NCI-H2171 (cell line): Measurements from ENCODE around the gene SPOCK1.
"Not testable (repeated sequence)": the region's sequence is repeated elsewhere in the genome, so short reads cannot be mapped to it uniquely, and the experiment has no call there.

Experiments used
- DNase-seq: peaks from one replicate; lab custom pipeline; 2025; lab: John Stamatoyannopoulos, UW

The SPOCK1 gene

DNA sequence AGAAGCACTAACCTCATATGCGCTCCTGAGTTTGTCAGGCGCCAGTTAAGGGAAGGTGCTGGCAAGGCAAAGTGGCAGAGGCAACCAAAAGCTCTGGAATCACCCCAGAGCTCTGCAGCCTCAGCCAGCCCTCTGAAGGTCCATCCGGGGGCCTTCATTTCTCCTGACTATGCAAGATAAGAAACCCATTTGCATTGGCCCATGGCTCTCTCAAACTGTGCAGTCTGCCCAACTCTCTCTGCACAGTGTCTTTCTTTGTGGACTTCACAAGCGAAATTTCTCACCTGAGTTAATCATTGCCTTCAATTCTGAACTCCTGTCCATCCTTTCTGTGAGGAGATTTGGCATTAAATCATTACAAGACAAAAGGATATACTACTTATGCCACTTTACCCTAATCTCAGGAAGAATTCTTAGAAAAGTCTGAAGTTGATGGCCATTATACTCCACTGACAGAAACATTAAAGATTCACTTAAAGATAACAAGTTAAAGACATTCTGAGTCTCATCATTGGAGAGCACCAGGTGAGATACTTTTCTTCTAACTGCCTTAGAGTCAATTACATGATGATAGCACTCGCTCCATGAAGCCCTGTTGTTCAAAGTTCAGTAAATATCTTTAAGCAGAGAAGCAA lies 235.6 kb downstream of the SPOCK1 start:
- no peak for DNase-seq

DNA sequence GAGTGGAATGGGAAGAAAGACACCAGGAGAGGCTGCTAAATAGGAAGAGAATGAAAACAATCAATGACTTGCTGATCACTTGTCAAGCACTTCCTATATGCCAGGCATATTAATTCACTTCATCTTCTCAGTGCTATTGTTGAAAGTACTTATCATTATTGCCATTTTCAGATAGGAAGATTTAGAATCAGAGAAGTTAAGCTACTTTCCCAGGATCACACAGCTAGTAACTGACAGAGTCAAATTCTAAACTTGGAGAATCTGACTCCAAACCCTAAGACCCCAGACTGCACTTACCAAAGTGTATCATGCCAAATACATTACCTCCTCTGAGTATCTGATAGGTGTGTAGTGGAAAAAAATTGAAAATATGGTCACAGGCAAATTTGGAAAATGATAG lies 236.3 kb downstream of the SPOCK1 start:
- DNase-seq, result no peak

DNA sequence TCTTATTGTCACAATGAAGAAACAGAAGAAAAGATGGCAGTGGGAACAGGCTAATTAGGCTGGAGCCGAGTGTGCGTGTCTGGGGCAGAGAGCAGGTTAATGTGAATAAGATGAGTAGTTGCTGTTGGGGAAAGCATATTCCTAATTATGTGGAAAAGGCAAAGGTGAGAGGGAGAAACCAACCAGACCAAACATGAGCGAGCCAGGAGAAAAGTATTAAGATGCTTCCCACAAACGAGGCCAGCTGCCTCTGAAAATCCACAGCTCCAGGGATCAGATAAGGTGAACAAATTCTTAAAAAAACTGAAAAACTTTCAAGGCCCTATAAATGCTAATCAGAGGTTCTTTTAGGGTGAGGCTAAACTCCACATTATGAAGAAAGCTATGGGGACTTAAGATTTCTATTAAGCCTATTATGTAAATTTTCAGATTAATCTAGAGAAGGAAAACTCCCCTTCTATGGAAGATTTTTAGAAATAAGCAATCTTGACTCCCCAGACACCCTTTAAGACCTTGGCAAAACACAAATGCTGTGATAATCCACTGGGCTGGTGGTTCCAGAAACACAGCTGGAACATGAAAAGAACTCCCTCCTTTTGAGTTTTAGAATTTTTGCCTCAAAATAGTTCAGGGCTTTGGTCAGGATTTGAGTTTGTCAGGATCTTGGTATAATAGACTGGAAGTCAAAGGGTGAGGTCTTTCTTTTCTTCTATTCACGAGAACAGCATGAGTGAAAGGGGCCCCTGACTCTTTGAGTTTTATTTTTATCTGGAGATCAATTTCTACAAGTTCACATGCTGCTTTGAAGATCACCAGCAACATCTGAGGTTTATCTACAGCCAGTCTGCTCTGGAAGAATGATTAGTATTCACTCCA lies 238.1 kb downstream of the SPOCK1 start:
- no peak for DNase-seq

DNA sequence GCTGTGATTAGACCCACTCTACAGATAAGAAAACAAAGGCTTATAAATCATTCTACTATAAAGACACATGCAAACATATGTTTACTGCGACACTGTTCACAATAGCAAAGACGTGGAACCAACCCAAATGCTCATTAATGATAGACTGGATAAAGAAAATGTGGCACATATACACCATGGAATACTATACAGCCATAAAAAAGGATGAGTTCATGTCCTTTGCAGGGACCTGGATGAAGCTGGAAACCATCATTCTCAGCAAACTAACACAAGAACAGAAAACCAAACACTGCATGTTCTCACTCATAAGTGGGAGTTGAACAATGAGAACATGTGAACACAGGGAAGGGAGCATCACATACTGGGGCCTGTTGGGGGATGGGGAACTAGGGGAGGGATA lies 240.0 kb downstream of the SPOCK1 start:
- DNase-seq, result not testable (repeated sequence)

DNA sequence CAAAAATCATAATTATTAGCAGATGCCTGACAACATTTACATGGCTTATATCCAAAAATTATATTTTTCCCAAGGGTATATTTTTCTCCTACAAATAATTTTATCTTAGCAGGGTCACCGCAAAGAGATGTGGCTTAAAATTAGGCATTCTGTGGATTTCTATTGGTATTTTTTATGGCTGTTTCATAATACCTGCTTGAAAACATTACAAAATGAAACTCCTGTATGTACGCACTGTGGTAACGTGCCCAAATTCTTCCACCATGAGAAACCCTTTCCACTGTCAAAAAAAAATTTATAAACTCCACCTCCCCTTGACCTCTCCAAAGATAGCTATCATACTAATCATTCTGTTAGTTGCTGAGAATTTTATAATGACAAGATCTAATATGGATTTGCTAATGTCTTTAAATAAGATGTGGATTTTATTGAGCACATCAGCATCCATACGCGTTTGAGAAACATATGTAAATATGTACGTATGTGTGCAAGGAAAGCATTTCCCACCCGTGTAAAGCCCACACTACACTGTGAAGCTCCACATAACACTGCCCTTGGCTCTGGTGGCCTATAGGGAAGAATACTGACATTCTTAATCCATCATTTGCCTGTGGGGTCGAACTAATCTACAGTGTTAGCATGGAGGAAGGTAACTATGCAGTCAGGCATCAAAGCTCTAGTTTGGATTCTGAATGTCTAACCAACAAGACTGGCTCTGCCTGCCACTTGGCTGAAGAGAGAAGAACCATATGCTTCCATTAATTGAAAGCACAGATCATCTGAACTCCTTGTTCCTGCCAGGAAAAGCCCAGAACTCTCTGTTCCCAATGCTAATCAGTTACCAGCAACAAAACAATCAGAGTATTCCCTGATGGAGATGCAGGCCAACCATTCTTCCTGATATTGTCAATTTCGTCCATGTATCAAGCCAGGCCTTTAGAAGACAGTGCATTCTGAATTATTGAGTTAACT lies 244.7 kb downstream of the SPOCK1 start:
- no peak for DNase-seq

DNA sequence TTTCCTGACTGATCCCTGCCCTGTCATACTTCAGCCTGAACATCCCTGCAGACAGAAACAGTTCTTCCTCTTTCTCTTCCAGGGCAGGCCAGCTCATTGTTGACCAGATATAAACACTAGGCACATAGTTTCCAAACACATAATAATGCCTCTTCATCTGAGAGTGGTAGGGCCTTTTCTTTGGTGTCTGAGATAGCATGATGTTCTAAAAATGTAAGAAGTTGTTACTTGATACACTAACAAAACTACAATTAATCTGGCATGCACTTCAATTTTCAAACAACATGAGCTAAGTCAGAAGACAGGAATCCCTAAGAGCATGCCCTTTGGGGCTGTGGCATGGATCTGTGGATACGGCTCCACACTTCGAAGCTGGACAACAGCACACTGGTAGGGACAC lies 246.6 kb downstream of the SPOCK1 start:
- DNase-seq, result no peak

DNA sequence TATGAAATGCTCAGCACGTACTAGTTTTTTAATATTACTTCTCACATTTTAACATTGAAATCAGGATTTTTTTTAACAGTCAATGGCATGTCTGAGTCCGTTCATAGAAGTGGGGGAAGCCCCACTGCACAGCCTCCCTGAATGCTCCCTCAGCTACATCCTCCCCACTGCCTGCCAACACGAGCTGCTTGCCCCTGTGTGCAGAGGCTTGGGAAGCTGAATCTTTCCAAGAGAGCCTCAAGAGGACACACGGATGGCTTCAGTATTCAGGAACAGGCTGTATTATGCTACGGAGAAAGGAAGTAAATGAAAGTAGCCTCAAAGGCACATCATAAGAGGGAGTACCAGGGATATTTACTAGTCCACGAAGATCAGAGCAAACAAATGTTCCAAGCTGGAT lies 248.7 kb downstream of the SPOCK1 start:
- DNase-seq, result no peak

DNA sequence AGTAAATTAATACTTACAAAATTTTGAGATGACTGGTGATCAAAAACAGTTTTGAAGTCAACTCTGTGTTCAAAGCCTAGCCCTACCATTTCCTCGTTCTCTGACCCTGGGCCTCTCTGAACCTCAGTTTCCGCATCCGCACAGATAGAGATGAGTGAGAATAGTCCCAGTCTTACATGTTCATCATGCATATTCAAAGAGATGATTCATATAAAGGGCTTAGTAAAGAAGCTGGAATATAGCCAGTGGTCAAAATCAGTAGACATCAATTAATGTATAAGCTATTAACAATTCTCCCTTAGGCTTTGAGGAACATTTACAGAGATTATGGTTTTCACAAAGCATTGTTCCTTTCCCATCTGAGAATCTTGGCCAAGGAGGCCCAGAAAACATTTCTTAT lies 250.6 kb downstream of the SPOCK1 start:
- DNase-seq, result no peak

DNA sequence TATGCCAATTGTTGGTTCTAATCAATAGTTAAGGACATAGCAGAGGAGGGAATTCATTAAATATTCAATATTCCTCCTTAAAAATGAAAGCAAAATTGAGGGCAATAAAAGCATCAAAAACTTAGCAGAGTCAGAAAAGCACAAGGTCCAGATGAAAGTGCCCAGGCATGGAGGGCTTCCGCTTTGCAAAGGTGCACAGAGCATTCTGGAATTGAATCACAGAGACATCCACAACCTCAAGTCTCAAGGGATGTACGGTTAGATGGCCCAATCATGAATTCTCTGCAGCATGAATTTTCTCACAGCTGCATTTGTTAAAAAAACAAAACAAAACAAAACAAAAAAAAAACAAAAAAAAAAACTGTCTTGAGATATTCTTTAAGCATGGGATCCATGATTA lies 253.7 kb downstream of the SPOCK1 start:
- no peak for DNase-seq

DNA sequence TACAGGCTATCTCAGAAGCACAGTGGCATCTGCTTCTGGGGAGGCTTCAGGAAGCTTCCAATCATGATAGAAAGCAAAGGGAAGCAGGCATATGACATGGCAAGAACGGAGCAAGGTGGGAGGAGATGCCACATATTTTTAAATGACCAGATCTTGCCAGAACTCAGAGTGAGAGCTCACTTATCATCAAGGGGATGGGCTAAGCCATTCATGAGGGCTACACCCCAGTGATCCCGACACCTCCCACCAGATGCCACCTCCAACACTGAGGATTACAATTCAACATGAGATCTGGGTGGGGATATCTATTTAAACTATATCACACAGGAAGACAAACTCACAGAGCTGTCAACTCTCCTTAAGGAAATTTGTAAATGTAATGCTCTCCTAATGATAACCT lies 258.8 kb downstream of the SPOCK1 start:
- DNase-seq, result no peak

DNA sequence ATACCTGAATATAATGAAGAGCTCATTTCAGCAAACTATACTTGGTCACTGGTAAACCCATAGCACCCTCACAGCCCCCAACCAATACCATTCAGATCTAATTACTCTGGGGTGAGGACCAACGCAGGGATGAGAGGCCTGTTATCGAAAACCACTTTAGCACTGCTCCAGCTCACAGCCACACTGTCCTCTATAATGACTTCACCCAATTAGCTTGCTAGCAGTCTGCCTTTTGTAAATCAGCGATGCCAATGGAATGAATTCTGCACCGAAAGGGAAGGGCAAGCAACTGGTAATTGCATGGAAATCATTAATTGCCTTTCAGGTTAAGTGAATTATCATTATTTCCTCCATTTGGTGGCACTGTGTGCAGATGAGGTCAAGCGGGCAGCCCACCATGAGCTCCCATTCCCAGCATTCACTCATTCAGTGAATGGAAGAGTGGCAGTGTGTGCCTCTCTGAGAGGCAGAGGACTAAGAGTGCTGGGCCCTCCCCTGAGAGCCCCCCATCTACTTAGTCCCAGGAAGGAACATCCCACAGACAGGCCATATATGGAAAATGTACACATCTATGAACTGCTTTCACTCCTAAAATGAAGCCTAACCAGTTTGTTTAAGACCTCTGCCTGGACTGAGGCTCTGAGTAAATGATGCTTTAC lies 262.1 kb downstream of the SPOCK1 start:
- DNase-seq, result no peak

DNA sequence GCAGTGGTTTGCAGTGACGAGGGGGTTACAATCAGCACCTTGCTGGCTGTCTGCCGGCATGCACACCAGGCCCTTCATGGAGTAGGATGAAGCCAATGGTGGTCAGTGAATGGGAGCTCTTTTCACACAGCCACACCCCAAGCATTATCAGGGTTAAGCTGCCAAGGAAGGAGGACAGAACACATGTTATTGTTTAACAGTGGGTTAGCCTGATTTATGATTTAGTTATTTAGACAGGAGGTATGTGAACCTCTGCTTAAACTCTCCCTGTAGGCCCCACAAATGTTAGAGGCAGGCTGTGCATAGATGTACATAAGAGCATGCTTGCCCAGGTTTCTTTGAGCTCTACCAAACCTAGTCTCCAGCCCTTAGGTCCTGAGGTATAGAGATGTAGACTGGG lies 262.9 kb downstream of the SPOCK1 start:
- DNase-seq, result no peak

DNA sequence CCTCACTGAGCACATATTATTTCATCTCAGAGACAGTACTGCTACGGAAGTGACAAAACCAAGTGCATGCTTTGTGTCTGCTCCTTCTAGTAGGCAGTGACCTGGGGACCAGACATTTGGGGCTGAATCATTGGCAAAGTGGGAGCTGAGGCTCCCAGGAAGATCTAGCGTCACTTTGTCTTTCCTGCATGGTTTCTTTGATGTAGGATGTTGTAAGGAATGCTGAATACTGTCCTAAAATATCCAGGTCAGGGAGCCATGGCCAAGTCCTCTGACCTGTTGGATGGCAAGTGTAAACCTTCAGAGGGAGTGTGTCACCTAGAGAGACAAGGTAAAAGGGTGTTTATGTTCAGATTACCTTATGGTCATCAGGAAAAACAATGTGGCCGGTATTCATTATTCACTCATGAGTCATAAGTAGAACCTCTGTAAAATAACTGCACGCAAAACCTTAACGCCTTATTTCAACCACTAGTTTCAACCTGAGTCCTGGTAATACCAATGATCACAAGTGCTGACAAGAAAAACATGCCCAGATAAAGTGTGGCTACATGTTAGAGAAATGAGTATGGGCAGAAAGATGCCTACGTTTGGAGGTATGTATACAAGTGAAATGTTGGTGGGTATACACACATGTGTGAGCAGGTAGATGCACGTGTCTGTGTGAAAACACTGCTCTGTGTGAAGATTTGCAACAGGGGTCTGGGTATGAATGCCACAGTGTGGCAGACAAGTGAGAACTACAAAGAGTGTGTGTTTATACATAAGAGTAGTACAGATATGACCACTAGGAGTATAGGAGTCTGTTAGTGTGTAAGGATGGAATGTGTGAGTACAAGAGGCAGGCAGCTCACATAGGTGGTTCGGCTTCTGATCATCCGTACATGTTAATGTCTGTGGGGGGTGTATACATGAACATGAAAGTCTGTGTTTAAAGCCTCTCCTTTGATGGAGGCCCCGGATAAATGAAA lies 263.9 kb downstream of the SPOCK1 start:
- no peak for DNase-seq

DNA sequence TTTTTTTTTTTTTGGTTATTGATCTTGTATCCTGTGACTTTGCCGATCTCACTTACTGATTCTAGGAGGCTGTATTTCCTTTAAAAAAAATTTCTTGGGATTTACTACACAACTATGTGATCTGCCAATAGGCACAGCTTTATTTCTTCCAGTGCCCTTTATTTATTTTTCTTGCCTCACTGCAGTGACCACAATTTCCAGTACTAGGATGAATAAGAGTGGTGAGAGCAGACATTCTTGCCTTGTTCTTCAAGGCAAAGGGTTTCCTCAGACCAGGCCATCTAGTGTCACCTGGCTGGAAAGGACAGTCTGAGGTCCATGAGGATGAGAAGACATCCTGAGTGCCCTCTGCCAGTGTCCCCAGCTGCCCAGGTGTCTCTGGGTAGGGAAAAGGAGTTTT lies 265.4 kb downstream of the SPOCK1 start:
- DNase-seq, result no peak

DNA sequence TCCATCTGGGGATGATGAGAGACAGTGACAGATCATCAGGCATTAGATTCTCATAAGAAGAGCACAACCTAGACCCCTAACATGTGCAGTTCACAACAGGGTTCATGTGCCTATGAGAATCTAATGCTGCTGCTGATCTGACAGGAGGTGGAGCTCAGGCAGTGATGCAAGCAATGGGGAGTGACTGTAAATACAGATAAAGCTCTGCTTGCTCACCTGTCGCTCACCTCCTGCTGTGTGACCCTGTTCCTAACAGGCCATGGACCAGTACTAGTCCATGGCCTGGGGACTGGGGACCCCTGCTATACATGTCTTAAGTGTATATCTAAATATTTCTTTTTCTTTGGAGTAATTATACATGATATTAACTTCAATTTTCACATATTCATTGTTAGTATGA lies 265.8 kb downstream of the SPOCK1 start:
- not testable (repeated sequence) for DNase-seq

DNA sequence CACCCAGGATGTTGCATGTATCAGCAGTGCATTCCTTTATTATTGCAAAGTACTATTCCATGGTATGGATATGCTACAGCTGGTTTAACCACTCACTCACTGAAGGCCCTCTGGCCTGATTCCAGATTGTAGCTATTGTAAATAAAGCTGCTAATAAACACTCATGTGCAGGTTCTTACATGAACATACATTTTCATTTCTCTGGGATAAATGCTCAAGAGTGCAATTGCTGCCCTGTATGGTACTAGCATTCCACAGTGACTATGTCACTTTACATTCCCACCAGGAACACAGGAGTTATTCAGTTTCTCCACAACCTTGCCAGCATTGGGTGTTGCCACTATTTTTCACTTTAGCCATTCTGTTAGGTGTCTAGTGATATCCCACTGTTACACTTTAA lies 267.6 kb downstream of the SPOCK1 start:
- no peak for DNase-seq

DNA sequence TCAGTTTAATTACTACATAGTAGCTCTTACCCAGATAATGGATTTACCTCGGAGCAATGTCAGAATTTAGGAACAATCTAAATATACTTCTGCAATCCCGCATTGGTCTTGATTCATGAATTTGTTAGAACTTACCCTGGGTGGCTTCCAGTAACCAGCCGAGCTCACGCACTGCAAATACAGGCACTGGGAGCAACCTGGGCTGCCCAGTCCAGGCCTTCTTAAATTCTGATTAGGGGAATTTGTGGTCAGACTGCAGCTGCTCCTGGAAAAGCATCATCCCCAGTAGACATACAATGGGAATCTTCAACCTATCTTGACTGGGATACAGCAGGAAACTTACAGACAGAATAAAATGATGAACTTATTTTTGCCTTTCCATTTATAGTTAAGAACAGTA lies 270.3 kb downstream of the SPOCK1 start:
- no peak for DNase-seq

DNA sequence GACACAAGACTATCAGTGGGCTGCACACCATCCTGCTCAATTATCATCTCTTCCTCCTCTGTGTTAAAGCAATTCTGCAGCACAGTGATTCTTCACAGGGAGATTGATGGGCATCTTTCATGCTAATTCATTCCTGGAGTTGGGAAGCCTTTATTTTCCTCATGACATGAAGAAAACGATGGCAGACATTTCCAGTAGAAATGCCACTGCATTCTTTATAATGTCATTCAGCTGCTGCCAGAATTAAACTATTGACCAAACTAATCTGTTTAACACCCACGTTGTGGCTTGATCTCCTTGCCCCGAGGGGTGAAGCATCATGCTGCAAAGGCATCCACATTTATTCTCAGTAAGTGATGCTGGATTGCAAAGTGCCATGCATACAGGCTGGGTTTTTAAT lies 273.0 kb downstream of the SPOCK1 start:
- DNase-seq, result no peak

DNA sequence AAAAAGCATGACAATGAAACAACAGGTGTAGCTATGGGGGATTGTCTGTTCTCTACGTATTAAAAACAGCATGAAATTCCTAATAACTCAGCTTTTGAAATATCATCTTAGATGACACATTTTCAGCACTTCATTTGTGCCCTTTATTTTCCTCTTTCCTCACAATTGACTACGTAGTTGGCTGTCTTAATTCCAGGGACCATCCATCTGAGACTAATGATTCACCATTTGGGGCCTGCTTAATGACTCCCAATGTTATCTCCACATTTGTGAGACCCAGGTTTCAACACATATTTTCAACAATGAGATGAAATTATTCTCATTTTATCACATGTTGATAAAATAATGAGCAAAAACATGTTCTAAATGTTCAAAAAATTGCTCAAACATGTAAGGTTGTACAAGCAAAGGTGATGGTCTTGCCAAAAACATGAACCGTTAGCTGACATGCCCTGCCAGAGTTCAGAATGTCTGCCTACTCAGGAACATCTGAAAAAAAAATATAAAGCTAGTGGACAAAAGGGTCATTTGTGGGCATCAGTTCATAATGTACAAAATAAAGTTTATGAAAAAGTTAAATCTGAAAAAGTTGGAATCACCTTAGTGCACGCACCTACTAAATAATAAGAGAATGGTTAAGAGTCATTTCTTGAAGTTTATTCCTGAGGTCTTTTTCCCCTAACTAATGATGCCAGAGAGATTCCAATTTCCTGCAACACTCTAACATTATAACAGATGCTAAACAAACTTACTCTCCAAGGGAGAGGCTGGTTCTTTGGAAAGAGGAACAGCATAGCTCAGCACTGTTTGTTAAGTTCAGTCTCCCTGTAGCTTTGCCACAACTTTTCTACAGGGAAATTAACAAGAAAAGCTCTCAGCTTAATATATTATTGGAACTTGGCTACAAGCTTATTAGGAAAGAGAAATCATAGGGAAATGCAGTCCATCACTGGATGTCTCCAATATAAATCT lies 275.5 kb downstream of the SPOCK1 start:
- DNase-seq, result no peak

DNA sequence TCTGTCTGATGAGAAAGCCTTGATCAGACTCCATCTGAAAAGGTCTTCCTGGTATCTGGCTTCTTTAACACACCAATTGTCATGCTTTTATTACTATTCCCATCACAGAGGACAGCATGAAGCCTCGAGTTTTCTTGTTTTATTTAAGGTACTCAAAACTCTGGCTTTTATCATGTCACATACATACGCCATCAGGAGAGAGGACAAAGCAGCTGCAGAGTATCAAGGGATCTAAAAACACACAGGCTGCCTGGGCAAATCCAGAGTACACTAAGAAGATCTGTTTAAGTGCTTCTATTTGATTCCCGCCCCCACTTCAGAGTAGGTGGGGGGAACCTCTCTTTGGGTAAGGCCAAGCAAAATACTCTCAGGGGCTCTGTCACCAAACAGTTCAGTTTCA lies 277.2 kb downstream of the SPOCK1 start:
- DNase-seq, result no peak
